Caco-2 (cell line): ENCODE data around the gene FA2H. TPM values are rescaled to one million over a fixed set of nuclear protein-coding genes. Genes with fewer than 3 reads are reported as not detected.
A peak's percentile ranks its signal among the peaks of the same experiment; 100 is the strongest.

ENCODE experiments used
- BruUV-seq: library from RNA; stranded (reverse); fragments of 400-500 nt; replicated peaks from 2 replicates; lab custom pipeline; 2021; lab: Mats Ljungman, UMichigan
- CTCF ChIA-PET: fragments of 300-600 bp; sonication (Branson Sonifier 250); formaldehyde crosslinking; loops from one replicate; lab custom pipeline; 2022; ENCODE audit warnings: antibody characterized with exemption; lab: Charles Lee
- POLR2A ChIA-PET: fragments of 300-600 bp; sonication (Branson Sonifier 250); formaldehyde crosslinking; loops from one replicate; lab custom pipeline; 2022; ENCODE audit warnings: antibody characterized with exemption; lab: Charles Lee
- DNase-seq, 2 experiments: peaks; one replicate each; pipeline versions ENCODE4 v3.0.0 to v3.0.0-alpha.2; 2020 to 2022
- H3K27me3 ChIP-seq: replicated peaks from 2 replicates; pipeline ENCODE4 v1.6.0; 2011; ENCODE audit warnings: low read length; ENCODE audit not compliant: control insufficient read depth, insufficient read depth
- H3K36me3 ChIP-seq: 2 replicates; pipeline ENCODE4 v1.5.1; 2011; ENCODE audit warnings: low read length; ENCODE audit not compliant: control insufficient read depth, insufficient read depth
- H3K4me1 ChIP-seq: fragments of 250-450 bp; sonication (Bioruptor Pico); 2 replicates; pipeline ENCODE4 v1.5.1; 2020; ENCODE audit warnings: mild to moderate bottlenecking
- H3K4me3 ChIP-seq: 2 replicates; pipeline ENCODE4 v1.5.1; 2011; ENCODE audit warnings: low read depth, mild to moderate bottlenecking, control low read depth, low read length
- H3K9me3 ChIP-seq: fragments of 250-450 bp; sonication (Bioruptor Pico); 2 replicates; pipeline ENCODE4 v1.5.1; 2020; ENCODE audit warnings: mild to moderate bottlenecking, moderate library complexity
- H3K27ac Mint-ChIP-seq: one replicate; pipeline ENCODE4 v1.8.0; 2022; ENCODE audit warnings: mixed read lengths; ENCODE audit not compliant: unreplicated experiment
- H3K27me3 Mint-ChIP-seq: one replicate; pipeline ENCODE4 v1.8.0; 2022; ENCODE audit warnings: mixed read lengths; ENCODE audit not compliant: insufficient read depth, unreplicated experiment
- H3K36me3 Mint-ChIP-seq: one replicate; pipeline ENCODE4 v1.8.0; 2022; ENCODE audit warnings: mild to moderate bottlenecking, mixed read lengths; ENCODE audit not compliant: insufficient read depth, unreplicated experiment
- H3K4me1 Mint-ChIP-seq: one replicate; pipeline ENCODE4 v1.8.0; 2022; ENCODE audit warnings: low read depth, mixed read lengths; ENCODE audit not compliant: unreplicated experiment
- H3K4me3 Mint-ChIP-seq: one replicate; pipeline ENCODE4 v1.8.0; 2022; ENCODE audit warnings: mild to moderate bottlenecking, moderate library complexity, mixed read lengths; ENCODE audit not compliant: unreplicated experiment
- H3K9me3 Mint-ChIP-seq: one replicate; pipeline ENCODE4 v1.8.0; 2022; ENCODE audit warnings: mixed read lengths; ENCODE audit not compliant: unreplicated experiment
- intact Hi-C: fragments of 100-400 bp; cut with micrococcal nuclease; formaldehyde crosslinking; loops from one replicate; pipeline ENCODE4 v1.10.0; 2022; ENCODE audit not compliant: unreplicated experiment
- total RNA-seq: library from RNA; stranded (reverse); gene quantifications from 2 replicates; pipeline ENCODE4 v1.2.3, GENCODE V29; 2022
- TF ChIP-seq, protein P1 (sequence below), 2 experiments: fragments of 200-600 bp in 1 of 2; IDR thresholded peaks; 1 replicate in 1 of 2; 2 replicates in 1 of 2; pipeline versions ENCODE4 v1.5.1 to v1.8.0; 2011 to 2022; ENCODE audit warnings: antibody characterized with exemption in 1 of 2, control low read depth in 1 of 2, inconsistent platforms in 1 of 2, low read depth in 1 of 2, low read length in 1 of 2, mild to moderate bottlenecking in 1 of 2, moderate library complexity in 1 of 2; ENCODE audit not compliant: insufficient read depth in 1 of 2, severe bottlenecking in 1 of 2, unreplicated experiment in 1 of 2

Gene FA2H
- total RNA-seq, 1 experiment from 2014 or later: 21.3 TPM

DNA sequence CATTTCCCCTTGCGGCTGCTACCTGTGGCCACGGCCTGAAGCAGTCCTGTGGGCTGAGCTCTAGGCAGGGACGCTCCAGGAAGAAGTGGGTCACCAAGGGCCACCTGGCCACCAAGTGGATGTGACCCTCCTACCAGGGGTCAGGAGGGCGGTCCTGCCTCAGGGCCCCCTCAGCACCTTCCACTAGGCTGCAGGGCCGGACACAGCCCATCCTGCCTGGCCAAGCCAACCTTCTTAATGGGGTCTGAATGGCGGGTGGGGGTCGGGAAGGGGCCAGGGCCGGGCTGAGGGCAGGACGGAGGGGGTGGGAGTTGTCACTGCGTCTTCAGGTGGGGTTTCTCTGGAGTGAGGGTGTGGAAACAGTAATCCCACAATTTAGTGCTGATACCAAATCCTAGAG lies 60.7 kb downstream of the FA2H start:
- Mint-ChIP-seq H3K4me1 (peaks cover 6% of the 10 kb centered on the region), H3K4me3 (no peak overlapping the region), H3K36me3 (no peaks in the 10 kb centered on the region), H3K9me3 (no peaks in the 10 kb centered on the region), H3K27me3 (no peaks in the 10 kb centered on the region), H3K27ac (no peak overlapping the region)
- no peak overlapping the region for H3K4me3 ChIP-seq
- no peak for DNase-seq
- BruUV-seq: no TSS peak
- no peaks in the 10 kb centered on the region for H3K9me3 ChIP-seq
- no peaks in the 10 kb centered on the region for H3K27me3 ChIP-seq
- ChIA-PET CTCF (interaction anchor here (0.5 to 0.8 kb wide), 4 partner anchors 9 to 151 kb away, joined by 3 to 7 read pairs (median 3); no protein-coding TSS in a partner anchor), POLR2A (no interaction called here)
- intact Hi-C loops: no loop called here
- H3K4me1 ChIP-seq: no peaks in the 10 kb centered on the region
- TF ChIP-seq, protein P1, sequence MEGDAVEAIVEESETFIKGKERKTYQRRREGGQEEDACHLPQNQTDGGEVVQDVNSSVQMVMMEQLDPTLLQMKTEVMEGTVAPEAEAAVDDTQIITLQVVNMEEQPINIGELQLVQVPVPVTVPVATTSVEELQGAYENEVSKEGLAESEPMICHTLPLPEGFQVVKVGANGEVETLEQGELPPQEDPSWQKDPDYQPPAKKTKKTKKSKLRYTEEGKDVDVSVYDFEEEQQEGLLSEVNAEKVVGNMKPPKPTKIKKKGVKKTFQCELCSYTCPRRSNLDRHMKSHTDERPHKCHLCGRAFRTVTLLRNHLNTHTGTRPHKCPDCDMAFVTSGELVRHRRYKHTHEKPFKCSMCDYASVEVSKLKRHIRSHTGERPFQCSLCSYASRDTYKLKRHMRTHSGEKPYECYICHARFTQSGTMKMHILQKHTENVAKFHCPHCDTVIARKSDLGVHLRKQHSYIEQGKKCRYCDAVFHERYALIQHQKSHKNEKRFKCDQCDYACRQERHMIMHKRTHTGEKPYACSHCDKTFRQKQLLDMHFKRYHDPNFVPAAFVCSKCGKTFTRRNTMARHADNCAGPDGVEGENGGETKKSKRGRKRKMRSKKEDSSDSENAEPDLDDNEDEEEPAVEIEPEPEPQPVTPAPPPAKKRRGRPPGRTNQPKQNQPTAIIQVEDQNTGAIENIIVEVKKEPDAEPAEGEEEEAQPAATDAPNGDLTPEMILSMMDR (IDR thresholded peaks at IDR 0.05; ENCODE audit: insufficient read depth in 1 of 2, low read depth in 1 of 2, low read length in 1 of 2, severe bottlenecking in 1 of 2, unreplicated experiment in 1 of 2): no peak
- H3K36me3 ChIP-seq: no peaks in the 10 kb centered on the region

DNA sequence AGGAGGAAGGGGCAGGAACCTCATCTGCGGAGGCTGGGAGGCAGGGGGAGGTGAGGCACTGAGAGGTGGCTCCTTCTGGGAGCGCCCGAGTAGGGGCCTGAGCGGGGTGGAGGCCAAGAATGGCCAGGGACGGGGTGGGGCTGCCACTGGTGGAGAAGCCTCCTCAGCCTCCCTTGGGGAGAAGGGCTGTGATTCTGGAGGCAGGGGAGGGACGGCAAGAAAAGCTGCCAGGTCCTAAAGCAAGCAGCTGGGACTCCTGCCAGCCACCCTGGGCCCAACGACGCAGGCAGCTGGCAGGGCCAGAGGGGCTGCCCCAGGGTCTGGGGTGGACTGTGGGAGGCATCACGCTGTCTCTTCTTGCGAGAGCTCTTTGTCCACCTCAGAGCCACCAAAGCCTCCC lies 61.3 kb downstream of the FA2H start:
- H3K27ac Mint-ChIP-seq: peak overlapping the region; percentile 42
- H3K4me1 Mint-ChIP-seq: peaks cover 6% of the 10 kb centered on the region
- Histone ChIP-seq H3K4me3 (no peak overlapping the region), H3K27me3 (no peaks in the 10 kb centered on the region), H3K4me1 (no peaks in the 10 kb centered on the region), H3K36me3 (no peaks in the 10 kb centered on the region), H3K9me3 (no peaks in the 10 kb centered on the region)
- no peak for DNase-seq
- POLR2A ChIA-PET: interaction anchor here (1.0 kb wide), 1 partner anchor 14 kb away, joined by 4 read pairs; no protein-coding TSS in a partner anchor
- CTCF ChIA-PET: interaction anchor here (0.8 to 4.0 kb wide), 2 partner anchors 12 to 149 kb away, joined by 3 to 29 read pairs; no protein-coding TSS in a partner anchor
- no TSS peak for BruUV-seq
- H3K9me3 Mint-ChIP-seq: no peaks in the 10 kb centered on the region
- TF ChIP-seq, protein P1 (IDR thresholded peaks at IDR 0.05; ENCODE audit: insufficient read depth in 1 of 2, low read depth in 1 of 2, low read length in 1 of 2, severe bottlenecking in 1 of 2, unreplicated experiment in 1 of 2): no peak
- no peak overlapping the region for H3K4me3 Mint-ChIP-seq
- intact Hi-C loops: no loop called here
- no peaks in the 10 kb centered on the region for H3K36me3 Mint-ChIP-seq
- peaks cover 2% of the 10 kb centered on the region for H3K27me3 Mint-ChIP-seq

DNA sequence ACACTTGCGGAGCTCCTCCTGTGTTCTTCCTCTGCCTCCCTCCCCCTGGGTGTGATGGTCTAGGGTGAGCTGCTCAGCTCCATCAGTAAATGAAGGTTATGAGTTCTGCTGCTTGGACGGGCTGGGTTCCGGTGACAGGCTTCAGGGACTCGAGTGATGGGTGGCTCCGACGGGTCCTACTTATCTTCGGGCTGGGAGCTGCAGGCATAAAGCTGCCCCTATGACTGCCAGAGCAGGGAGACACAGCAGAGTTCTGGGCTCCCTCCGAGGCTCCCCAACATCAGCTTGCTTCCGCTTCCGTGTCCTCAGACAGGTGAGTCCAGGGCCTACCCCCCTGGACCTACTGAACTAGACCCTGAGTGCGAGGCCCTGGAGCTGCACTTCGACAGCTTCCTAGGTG lies 62.7 kb downstream of the FA2H start:
- no peaks in the 10 kb centered on the region for H3K36me3 Mint-ChIP-seq
- Histone ChIP-seq H3K27me3 (no peaks in the 10 kb centered on the region), H3K36me3 (no peaks in the 10 kb centered on the region), H3K9me3 (no peaks in the 10 kb centered on the region), H3K4me3 (no peak overlapping the region), H3K4me1 (no peaks in the 10 kb centered on the region)
- H3K4me1 Mint-ChIP-seq: peaks cover 6% of the 10 kb centered on the region
- H3K9me3 Mint-ChIP-seq: no peaks in the 10 kb centered on the region
- intact Hi-C loops: no loop called here
- ChIA-PET CTCF (interaction anchor here (0.6 to 4.0 kb wide), 7 partner anchors 8 to 419 kb away, joined by 3 to 29 read pairs (median 4); partner anchors contain the start of genes FA2H and MLKL), POLR2A (no interaction called here)
- no TSS peak for BruUV-seq
- no peak overlapping the region for H3K4me3 Mint-ChIP-seq
- TF ChIP-seq, protein P1 (IDR thresholded peaks at IDR 0.05; ENCODE audit: insufficient read depth in 1 of 2, low read depth in 1 of 2, low read length in 1 of 2, severe bottlenecking in 1 of 2, unreplicated experiment in 1 of 2): no peak
- H3K27me3 Mint-ChIP-seq: peaks cover 2% of the 10 kb centered on the region
- DNase-seq: no peak
- no peak overlapping the region for H3K27ac Mint-ChIP-seq
